SK-N-SH treated with all-trans-retinoic acid at 6 μM for 48 hours (cell line): ENCODE results near the gene CMKLR1.

Experiments
- ATAC-seq: fragments of 200-7000 bp; cut with Tn5 transposase; 3 replicates; pipeline ENCODE4 v1.9.1; 2020; ENCODE audit warnings: mild to moderate bottlenecking, moderate library complexity
- ARNTL ChIP-seq: fragments of 450-650 bp; formaldehyde crosslinking; IDR thresholded peaks from 2 replicates; pipeline ENCODE4 v1.5.0; 2020; ENCODE audit warnings: low read depth, mild to moderate bottlenecking, moderate library complexity, borderline replicate concordance
- BACH2 ChIP-seq: fragments of 250-450 bp; sonication (Bioruptor Pico); IDR thresholded peaks from 2 replicates; pipeline ENCODE4 v1.9.0; 2021; ENCODE audit warnings: mild to moderate bottlenecking, borderline replicate concordance
- CREB5 ChIP-seq: fragments of 250-450 bp; sonication (Bioruptor Pico); IDR thresholded peaks from 2 replicates; pipeline ENCODE4 v1.5.1; 2020; ENCODE audit warnings: low read depth, mild to moderate bottlenecking, moderate library complexity
- CSDC2 ChIP-seq: fragments of 250-450 bp; sonication (Bioruptor Pico); IDR thresholded peaks from 2 replicates; pipeline ENCODE4 v1.5.0; 2020; ENCODE audit warnings: mild to moderate bottlenecking, moderate library complexity
- CSRNP3 ChIP-seq: fragments of 250-450 bp; sonication (Bioruptor Pico); IDR thresholded peaks from 2 replicates; pipeline ENCODE4 v1.5.1; 2021; ENCODE audit warnings: mild to moderate bottlenecking, moderate library complexity
- ESRRG ChIP-seq: fragments of 250-450 bp; sonication (Bioruptor Pico); IDR thresholded peaks from 2 replicates; pipeline ENCODE4 v1.6.1; 2021; ENCODE audit warnings: mild to moderate bottlenecking
- GLIS3 ChIP-seq: fragments of 250-450 bp; sonication (Bioruptor Pico); IDR thresholded peaks from 2 replicates; pipeline ENCODE4 v1.5.0; 2020; ENCODE audit warnings: mild to moderate bottlenecking, moderate library complexity
- OSR1 ChIP-seq: fragments of 250-450 bp; sonication (Bioruptor Pico); IDR thresholded peaks from 2 replicates; pipeline ENCODE4 v1.8.0; 2022; ENCODE audit warnings: moderate library complexity, mild to moderate bottlenecking, inconsistent platforms
- PATZ1 ChIP-seq: fragments of 250-450 bp; sonication (Bioruptor Pico); IDR thresholded peaks from 2 replicates; pipeline ENCODE4 v1.8.0; 2020; ENCODE audit warnings: mild to moderate bottlenecking, moderate library complexity, borderline replicate concordance
- POU6F1 ChIP-seq: fragments of 250-450 bp; sonication (Bioruptor Pico); IDR thresholded peaks from 2 replicates; pipeline ENCODE4 v1.8.0; 2021; ENCODE audit warnings: low read depth, mild to moderate bottlenecking, moderate library complexity, borderline replicate concordance
- RARB ChIP-seq: fragments of 250-450 bp; sonication (Bioruptor Pico); IDR thresholded peaks from 2 replicates; pipeline ENCODE4 v1.8.0; 2021; ENCODE audit warnings: mild to moderate bottlenecking, moderate library complexity
- SNAI2 ChIP-seq: fragments of 250-450 bp; sonication (Bioruptor Pico); IDR thresholded peaks from 2 replicates; pipeline ENCODE4 v1.5.0; 2020; ENCODE audit warnings: mild to moderate bottlenecking, moderate library complexity
- TCF4 ChIP-seq: fragments of 250-450 bp; sonication (Bioruptor Pico); IDR thresholded peaks from 2 replicates; pipeline ENCODE4 v1.8.0; 2021; ENCODE audit warnings: mild to moderate bottlenecking, moderate library complexity, borderline replicate concordance
- TOX ChIP-seq: fragments of 250-450 bp; sonication (Bioruptor Pico); IDR thresholded peaks from 2 replicates; pipeline ENCODE4 v1.8.0; 2021; ENCODE audit warnings: mild to moderate bottlenecking, moderate library complexity, borderline replicate concordance
- TSHZ2 ChIP-seq: fragments of 250-450 bp; sonication (Bioruptor Pico); IDR thresholded peaks from 2 replicates; pipeline ENCODE4 v1.5.0; 2020; ENCODE audit warnings: mild to moderate bottlenecking, moderate library complexity
- ZC3H10 ChIP-seq: fragments of 250-450 bp; sonication (Bioruptor Pico); IDR thresholded peaks from 2 replicates; pipeline ENCODE4 v1.5.1; 2021; ENCODE audit warnings: mild to moderate bottlenecking, moderate library complexity
- ZFP3 ChIP-seq: fragments of 250-450 bp; sonication (Bioruptor Pico); IDR thresholded peaks from 2 replicates; pipeline ENCODE4 v1.5.0; 2020; ENCODE audit warnings: mild to moderate bottlenecking, moderate library complexity
- ZFP30 ChIP-seq: fragments of 450-650 bp; formaldehyde crosslinking; IDR thresholded peaks from 2 replicates; pipeline ENCODE4 v1.5.0; 2022; ENCODE audit warnings: mild to moderate bottlenecking, moderate library complexity
- ZNF565 ChIP-seq: fragments of 450-650 bp; formaldehyde crosslinking; conservative IDR thresholded peaks from 2 replicates; pipeline ENCODE4 v1.5.0; 2020; ENCODE audit warnings: low read depth, mild to moderate bottlenecking, moderate library complexity
- ZNF70 ChIP-seq: fragments of 450-650 bp; formaldehyde crosslinking; IDR thresholded peaks from 2 replicates; pipeline ENCODE4 v1.5.0; 2020; ENCODE audit warnings: mild to moderate bottlenecking, moderate library complexity
- ZNF8 ChIP-seq: fragments of 450-650 bp; formaldehyde crosslinking; IDR thresholded peaks from 2 replicates; pipeline ENCODE4 v1.5.0; 2020; ENCODE audit warnings: mild to moderate bottlenecking, moderate library complexity

Gene CMKLR1

GRCh38 chr12:108306506-108306905 is 32.6 kb downstream of the CMKLR1 start:
- no peak for TF ChIP-seq ZNF8 (CRISPR knock-in tag)
- no peak for TF ChIP-seq TOX (CRISPR knock-in tag)
- no peak for TF ChIP-seq POU6F1 (CRISPR knock-in tag)
- no peak for TF ChIP-seq ARNTL (CRISPR knock-in tag)
- no peak for TF ChIP-seq TCF4 (CRISPR knock-in tag)
- TF ChIP-seq ZFP30 (CRISPR knock-in tag): no peak
- TF ChIP-seq ZNF565 (CRISPR knock-in tag): no peak
- no peak for TF ChIP-seq ZC3H10 (CRISPR knock-in tag)
- TF ChIP-seq ZFP3 (CRISPR knock-in tag): no peak
- no peak for TF ChIP-seq PATZ1
- no peak for TF ChIP-seq GLIS3
- TF ChIP-seq OSR1: no peak
- TF ChIP-seq SNAI2 (CRISPR knock-in tag): no peak
- TF ChIP-seq CREB5 (CRISPR knock-in tag): no peak
- TF ChIP-seq ZNF70: no peak
- TF ChIP-seq ESRRG (CRISPR knock-in tag): no peak
- no peak for TF ChIP-seq CSRNP3 (CRISPR knock-in tag)
- TF ChIP-seq BACH2 (CRISPR knock-in tag): no peak
- TF ChIP-seq CSDC2 (CRISPR knock-in tag): no peak
- no peak for TF ChIP-seq RARB (CRISPR knock-in tag)
- no peak for ATAC-seq

- no peak for ATAC-seq
- no peak for TF ChIP-seq OSR1
- TF ChIP-seq ESRRG (CRISPR knock-in tag): no peak
- TF ChIP-seq TOX (CRISPR knock-in tag): no peak
- TF ChIP-seq ZNF70: no peak
- no peak for TF ChIP-seq CREB5 (CRISPR knock-in tag)
- no peak for TF ChIP-seq RARB (CRISPR knock-in tag)
- TF ChIP-seq CSDC2 (CRISPR knock-in tag): no peak
- TF ChIP-seq TSHZ2: no peak
- TF ChIP-seq ZNF565 (CRISPR knock-in tag): no peak
- TF ChIP-seq ZC3H10 (CRISPR knock-in tag): no peak
- TF ChIP-seq ZFP3 (CRISPR knock-in tag): no peak
- TF ChIP-seq TCF4 (CRISPR knock-in tag): no peak
- no peak for TF ChIP-seq ARNTL (CRISPR knock-in tag)
Measured at GRCh38 chr12:108305991-108306501, 33.1 kb downstream of the CMKLR1 start.
